ENCODE results near the gene EFHC1.

EFHC1 gene

GRCh38 chr6:52543729-52544601 is 123.8 kb downstream of the EFHC1 start:
- DNase-seq (ENCODE audit: low read depth, low spot score): no peak
- no peak overlapping the region for H3K4me3 ChIP-seq (ENCODE audit: low read depth, low read length)
- CTCF ChIA-PET: interaction anchor here (0.6 to 5.3 kb wide), 6 partner anchors 9 to 127 kb away, joined by 3 to 28 read pairs (median 4); partner anchors contain the start of gene TRAM2
- POLR2A ChIA-PET: interaction anchor here (0.6 kb wide), 1 partner anchor 498 kb away, joined by 3 read pairs; no protein-coding TSS in a partner anchor
- TF ChIP-seq, protein P1, sequence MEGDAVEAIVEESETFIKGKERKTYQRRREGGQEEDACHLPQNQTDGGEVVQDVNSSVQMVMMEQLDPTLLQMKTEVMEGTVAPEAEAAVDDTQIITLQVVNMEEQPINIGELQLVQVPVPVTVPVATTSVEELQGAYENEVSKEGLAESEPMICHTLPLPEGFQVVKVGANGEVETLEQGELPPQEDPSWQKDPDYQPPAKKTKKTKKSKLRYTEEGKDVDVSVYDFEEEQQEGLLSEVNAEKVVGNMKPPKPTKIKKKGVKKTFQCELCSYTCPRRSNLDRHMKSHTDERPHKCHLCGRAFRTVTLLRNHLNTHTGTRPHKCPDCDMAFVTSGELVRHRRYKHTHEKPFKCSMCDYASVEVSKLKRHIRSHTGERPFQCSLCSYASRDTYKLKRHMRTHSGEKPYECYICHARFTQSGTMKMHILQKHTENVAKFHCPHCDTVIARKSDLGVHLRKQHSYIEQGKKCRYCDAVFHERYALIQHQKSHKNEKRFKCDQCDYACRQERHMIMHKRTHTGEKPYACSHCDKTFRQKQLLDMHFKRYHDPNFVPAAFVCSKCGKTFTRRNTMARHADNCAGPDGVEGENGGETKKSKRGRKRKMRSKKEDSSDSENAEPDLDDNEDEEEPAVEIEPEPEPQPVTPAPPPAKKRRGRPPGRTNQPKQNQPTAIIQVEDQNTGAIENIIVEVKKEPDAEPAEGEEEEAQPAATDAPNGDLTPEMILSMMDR (IDR thresholded peaks at IDR 0.05; ENCODE audit: insufficient read depth, low read length, missing control alignments): no peak

- no peak for DNase-seq (ENCODE audit: low read depth, low spot score)
- no peak overlapping the region for H3K4me3 ChIP-seq (ENCODE audit: low read depth, low read length)
- TF ChIP-seq, protein P1 (IDR thresholded peaks at IDR 0.05; ENCODE audit: insufficient read depth, low read length, missing control alignments): no peak
- ChIA-PET CTCF (interaction anchor here (0.6 to 5.3 kb wide), 4 partner anchors 8 to 54 kb away, joined by 3 to 28 read pairs (median 5); partner anchors contain the start of gene TRAM2), POLR2A (no interaction called here)
These were observed 124.7 kb downstream of the EFHC1 start for GRCh38 chr6:52544602-52545405.

- H3K4me3 ChIP-seq (ENCODE audit: low read depth, low read length): no peak overlapping the region
- TF ChIP-seq, protein P1 (IDR thresholded peaks at IDR 0.05; ENCODE audit: insufficient read depth, low read length, missing control alignments): no peak
- no peak for DNase-seq (ENCODE audit: low read depth, low spot score)
- POLR2A ChIA-PET: no interaction called here
- CTCF ChIA-PET: interaction anchor here (1.3 to 5.3 kb wide), 3 partner anchors 9 to 53 kb away, joined by 4 to 28 read pairs (median 6); partner anchors contain the start of gene TRAM2
These were observed 125.4 kb downstream of the EFHC1 start for GRCh38 chr6:52545406-52546119.

GRCh38 chr6:52546192-52546591 is 126.0 kb downstream of the EFHC1 start:
- TF ChIP-seq, protein P1 (IDR thresholded peaks at IDR 0.05; ENCODE audit: insufficient read depth, low read length, missing control alignments): no peak
- DNase-seq (ENCODE audit: low read depth, low spot score): no peak
- POLR2A ChIA-PET: interaction anchor here (1.2 to 5.8 kb wide), 2 partner anchors 6 to 21 kb away, joined by 5 to 26 read pairs; no protein-coding TSS in a partner anchor
- H3K4me3 ChIP-seq (ENCODE audit: low read depth, low read length): no peak overlapping the region
- CTCF ChIA-PET: interaction anchor here (1.3 kb wide), 1 partner anchor 49 kb away, joined by 4 read pairs; no protein-coding TSS in a partner anchor

GRCh38 chr6:52546678-52547077 is 126.5 kb downstream of the EFHC1 start:
- DNase-seq (ENCODE audit: low read depth, low spot score): no peak
- ChIA-PET CTCF (interaction anchor here (1.2 to 1.4 kb wide), 3 partner anchors 23 to 49 kb away, joined by 3 to 4 read pairs (median 3); no protein-coding TSS in a partner anchor), POLR2A (interaction anchor here (1.2 to 5.8 kb wide), 2 partner anchors 7 to 20 kb away, joined by 5 to 26 read pairs; no protein-coding TSS in a partner anchor)
- TF ChIP-seq, protein P1 (IDR thresholded peaks at IDR 0.05; ENCODE audit: insufficient read depth, low read length, missing control alignments): no peak
- H3K4me3 ChIP-seq (ENCODE audit: low read depth, low read length): no peak overlapping the region

Data from AG04449 (cell line).